SH-SY5Y (cell line): ENCODE measurements around the gene P2RY11.

ENCODE experiments used
- GATA2 ChIP-seq: IDR thresholded peaks from 2 replicates; pipeline ENCODE4 v1.6.1; 2011; ENCODE audit warnings: mild to moderate bottlenecking, low read depth, low read length
- GATA3 ChIP-seq: IDR thresholded peaks from 2 replicates; pipeline ENCODE4 v1.6.1; 2011; ENCODE audit warnings: low read depth, mild to moderate bottlenecking, low read length, moderate library complexity

- no peak for TF ChIP-seq GATA3
- TF ChIP-seq GATA2: no peak
Observed at GRCh38 chr19:10091370-10091687, 20.2 kb upstream of the P2RY11 start.
